Mesothelial cell of epicardium (in vitro differentiated cells): ENCODE data around the gene DHX57. TPM values are rescaled to one million over a fixed set of nuclear protein-coding genes. Genes with fewer than 3 reads are reported as not detected.

Source experiments
- DNase-seq, 2 experiments: peaks; one replicate each; pipeline ENCODE4 v3.0.0; 2021; ENCODE audit warnings: low spot score in 2 of 2; ENCODE audit not compliant: unreplicated experiment in 2 of 2
- H3K27ac Mint-ChIP-seq: 2 replicates; pipeline ENCODE4 v1.8.0; 2021; ENCODE audit warnings: mixed read lengths
- H3K27me3 Mint-ChIP-seq: 2 replicates; pipeline ENCODE4 v1.8.0; 2021; ENCODE audit warnings: low read depth, mixed read lengths
- H3K36me3 Mint-ChIP-seq: 2 replicates; pipeline ENCODE4 v1.8.0; 2021; ENCODE audit warnings: mixed read lengths
- H3K4me1 Mint-ChIP-seq: 2 replicates; pipeline ENCODE4 v1.8.0; 2021; ENCODE audit warnings: mixed read lengths
- H3K4me3 Mint-ChIP-seq: 2 replicates; pipeline ENCODE4 v1.8.0; 2021; ENCODE audit warnings: mild to moderate bottlenecking, moderate library complexity, mixed read lengths
- H3K9me3 Mint-ChIP-seq: 2 replicates; pipeline ENCODE4 v1.8.0; 2021; ENCODE audit warnings: mixed read lengths
- CTCF ChIP-seq: fragments of 200-600 bp; sonication (generic); IDR thresholded peaks from one replicate; pipeline ENCODE4 v1.5.0; 2021; ENCODE audit warnings: antibody characterized with exemption; ENCODE audit not compliant: unreplicated experiment
- total RNA-seq: library from RNA; stranded (reverse); gene quantifications from 3 replicates; pipeline ENCODE4 v1.2.1, GENCODE V29; 2021

DHX57 gene
- total RNA-seq, 1 donor from 2014 or later = 33.7 TPM

DNA sequence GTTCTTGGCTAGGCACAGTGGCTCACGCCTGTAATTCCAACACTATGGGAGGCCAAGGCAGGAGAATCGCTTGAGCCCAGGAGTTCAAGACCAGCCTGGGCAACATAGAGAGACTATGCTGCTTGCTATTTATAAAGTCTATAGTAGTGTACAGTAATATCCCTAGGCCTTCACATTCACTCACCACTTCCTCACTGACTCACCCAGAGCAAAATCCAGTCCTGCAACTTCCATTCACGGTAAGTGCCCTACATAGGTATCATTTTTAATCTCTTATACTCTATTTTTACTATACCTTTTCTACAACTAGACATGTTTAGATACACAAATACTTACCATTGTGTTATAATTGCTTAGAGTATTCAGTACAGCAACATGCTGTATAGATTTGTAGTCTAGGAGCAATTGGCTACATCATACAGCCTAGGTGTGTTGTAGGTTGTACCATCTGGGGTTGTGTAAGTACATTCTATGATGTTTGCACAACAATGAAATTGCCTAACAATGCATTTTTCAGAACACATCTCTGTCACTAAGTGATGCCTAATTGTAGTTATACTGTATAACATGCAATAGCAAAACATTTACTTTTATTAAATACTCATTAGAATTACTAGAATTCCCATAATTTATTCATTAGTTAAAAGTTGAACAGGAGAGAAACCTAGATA, 8.8 kb downstream of the DHX57 start:
- Mint-ChIP-seq H3K36me3 (peaks cover 41% of the 10 kb centered on the region), H3K4me1 (no peaks in the 10 kb centered on the region), H3K9me3 (peaks cover 20% of the 10 kb centered on the region), H3K4me3 (no peak overlapping the region), H3K27ac (no peak overlapping the region), H3K27me3 (no peaks in the 10 kb centered on the region)
- no peak for DNase-seq
- no peak for TF ChIP-seq CTCF

GRCh38 chr2:38863061-38863695, 12.6 kb downstream of the DHX57 start:
- Mint-ChIP-seq H3K36me3 (peaks cover 53% of the 10 kb centered on the region), H3K4me1 (no peaks in the 10 kb centered on the region)
- no peak for TF ChIP-seq CTCF

GRCh38 chr2:38862476-38862875, 13.3 kb downstream of the DHX57 start:
- Mint-ChIP-seq H3K9me3 (peaks cover 6% of the 10 kb centered on the region), H3K27me3 (no peaks in the 10 kb centered on the region), H3K4me3 (no peak overlapping the region), H3K4me1 (no peaks in the 10 kb centered on the region), H3K27ac (no peak overlapping the region), H3K36me3 (peaks cover 48% of the 10 kb centered on the region)
- DNase-seq = no peak
- no peak for TF ChIP-seq CTCF

More at GRCh38 chr2:38863061-38863695, 12.6 kb downstream of the DHX57 start:
- H3K9me3 Mint-ChIP-seq = peaks cover 6% of the 10 kb centered on the region
- H3K27me3 Mint-ChIP-seq = no peaks in the 10 kb centered on the region
- no peak overlapping the region for H3K27ac Mint-ChIP-seq
- no peak overlapping the region for H3K4me3 Mint-ChIP-seq
- no peak for DNase-seq

DNA sequence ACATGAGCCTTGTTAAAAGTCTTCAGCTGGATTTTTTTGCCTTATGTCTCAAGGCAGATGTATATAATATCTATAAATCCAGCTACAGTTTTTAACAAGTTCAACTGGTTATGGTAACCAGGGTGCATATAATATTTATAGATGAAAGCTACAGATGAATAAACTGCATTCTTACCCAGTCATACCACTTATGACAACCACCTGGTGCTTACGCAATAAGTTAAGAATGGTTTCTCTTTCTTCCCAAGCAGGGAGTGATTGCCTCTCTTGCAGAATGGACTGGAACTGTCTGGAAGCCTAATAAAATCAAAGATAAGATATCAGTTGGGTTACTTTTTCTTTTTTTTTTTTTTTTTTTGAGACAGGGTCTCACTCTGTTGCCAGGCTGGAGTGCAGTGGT, 19.6 kb downstream of the DHX57 start:
- H3K36me3 Mint-ChIP-seq = peaks cover 51% of the 10 kb centered on the region
- no peaks in the 10 kb centered on the region for H3K27me3 Mint-ChIP-seq
- H3K4me3 Mint-ChIP-seq = no peak overlapping the region
- no peaks in the 10 kb centered on the region for H3K4me1 Mint-ChIP-seq
- no peak for DNase-seq
- H3K9me3 Mint-ChIP-seq = peaks cover 10% of the 10 kb centered on the region
- no peak for TF ChIP-seq CTCF
- H3K27ac Mint-ChIP-seq = no peak overlapping the region

- Mint-ChIP-seq H3K4me1 (no peaks in the 10 kb centered on the region), H3K4me3 (no peak overlapping the region)
- no peak for TF ChIP-seq CTCF
These were observed 25.7 kb downstream of the DHX57 start for GRCh38 chr2:38850045-38850444.

More at GRCh38 chr2:38850045-38850444, 25.7 kb downstream of the DHX57 start:
- no peaks in the 10 kb centered on the region for H3K27me3 Mint-ChIP-seq
- peaks cover 7% of the 10 kb centered on the region for H3K9me3 Mint-ChIP-seq
- no peak for DNase-seq
- peaks cover 44% of the 10 kb centered on the region for H3K36me3 Mint-ChIP-seq
- no peak overlapping the region for H3K27ac Mint-ChIP-seq
